Anterior cingulate cortex (tissue), 58 donors: Measurements from ENCODE around the gene CXXC5.

ENCODE experiments used
- DNase-seq, 58 donors: peaks; one replicate each; lab custom pipeline; 2025; lab: John Stamatoyannopoulos, UW

Gene CXXC5

DNA sequence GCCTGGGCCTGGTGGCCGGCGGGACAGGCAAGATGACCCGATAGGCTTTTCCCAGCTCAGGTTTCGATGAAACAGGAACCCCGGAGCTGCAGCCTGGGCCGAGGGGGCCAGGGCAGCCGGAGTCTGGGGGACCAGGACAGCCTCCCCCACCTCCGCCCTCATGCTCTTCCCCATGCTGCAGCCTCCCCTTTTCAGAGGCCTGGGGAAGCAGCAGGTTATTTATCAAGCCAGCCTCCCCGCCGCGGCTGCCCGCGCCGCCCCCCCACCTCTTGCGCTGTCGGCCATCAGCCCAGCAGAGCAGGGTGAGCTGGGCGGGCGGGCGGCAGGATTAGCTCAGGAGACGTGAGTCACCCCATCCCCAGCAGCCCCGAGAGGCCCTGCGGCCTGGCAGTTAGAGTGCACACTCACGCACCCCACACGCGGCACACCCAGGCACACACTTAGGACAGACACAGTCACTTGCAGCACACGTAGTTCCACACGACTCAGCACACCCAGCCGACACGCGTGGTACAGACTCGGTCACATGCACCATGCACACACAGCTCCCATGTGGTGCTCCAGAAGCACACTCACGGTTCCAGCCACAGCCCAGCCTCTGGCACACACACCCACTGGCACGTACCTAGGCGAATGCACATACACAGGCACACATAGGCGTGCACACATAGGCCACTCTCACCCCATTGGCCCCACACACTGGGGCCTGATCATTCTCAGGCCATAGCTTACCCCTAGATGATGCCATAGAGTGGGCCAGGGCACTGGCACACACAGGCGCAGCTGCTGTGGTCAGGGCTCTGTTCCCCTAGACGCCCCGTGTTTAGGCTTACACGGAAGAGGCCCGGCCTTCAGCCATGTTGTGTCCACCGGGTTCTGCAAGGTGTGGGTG is 13.0 kb downstream of the CXXC5 start:
- DNase-seq = peak in 52 of 58 donors; percentile 34 to 92 (median 73)

DNA sequence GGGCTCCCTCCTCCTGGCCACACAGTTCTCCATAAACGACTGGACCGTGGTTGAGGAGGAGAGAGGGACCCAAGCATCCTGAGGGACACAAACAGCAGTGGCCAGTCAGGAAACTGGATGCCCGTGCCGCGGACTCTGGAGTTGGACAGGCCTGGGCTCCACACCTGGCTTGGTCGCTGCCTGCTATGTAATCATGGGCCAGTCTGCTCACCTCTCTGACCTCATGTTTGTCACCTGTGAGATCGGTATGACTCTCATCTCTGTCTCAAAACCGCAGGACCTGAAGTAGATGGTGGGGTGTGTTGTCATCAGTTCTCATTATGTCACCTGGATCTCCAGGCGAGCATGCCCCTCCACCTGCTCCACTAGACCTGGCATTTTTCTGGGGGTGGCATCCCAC is 14.5 kb downstream of the CXXC5 start:
- no peak for DNase-seq

DNA sequence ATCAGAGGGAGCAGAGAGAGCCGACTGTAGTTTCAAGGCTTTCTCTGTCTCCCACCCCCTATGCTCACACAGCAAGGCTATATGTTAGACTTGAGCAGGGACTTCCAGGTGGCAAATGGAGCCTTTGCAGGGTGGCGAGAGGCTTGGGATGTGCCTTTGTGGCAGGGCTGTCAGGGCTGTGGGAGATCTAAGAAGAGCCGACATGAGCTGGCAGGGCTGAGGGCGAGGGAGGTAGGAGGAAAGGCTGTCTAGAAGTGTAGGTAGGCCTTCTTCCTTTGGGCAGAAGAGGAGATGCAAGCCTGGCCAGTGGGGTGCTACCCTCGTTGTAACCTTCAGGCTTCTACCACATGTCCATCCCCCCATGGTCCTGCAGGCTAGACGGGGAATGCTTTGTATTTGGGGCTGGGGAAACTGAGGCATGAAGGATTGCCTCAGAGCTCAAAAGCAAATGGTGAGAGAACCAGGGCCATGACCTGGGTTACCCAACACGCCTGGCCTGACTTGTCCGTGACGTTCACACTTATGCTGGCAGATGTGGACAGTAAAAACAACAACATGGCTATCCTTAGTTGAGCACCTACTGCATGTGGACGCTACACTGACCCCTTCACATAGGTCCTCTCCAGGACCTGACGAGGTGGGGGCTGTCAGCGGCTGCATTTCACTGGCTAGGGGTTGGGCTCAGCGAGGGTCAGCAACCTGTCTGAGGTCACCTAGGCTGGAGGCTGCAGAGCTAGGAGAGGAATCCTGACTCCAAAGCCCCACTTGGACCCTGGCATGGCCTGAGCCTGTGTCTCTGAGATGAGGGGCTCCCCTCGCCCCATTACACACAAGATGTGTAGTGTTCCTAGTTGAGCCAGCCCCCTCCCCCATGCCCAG is 15.3 kb downstream of the CXXC5 start:
- no peak for DNase-seq

DNA sequence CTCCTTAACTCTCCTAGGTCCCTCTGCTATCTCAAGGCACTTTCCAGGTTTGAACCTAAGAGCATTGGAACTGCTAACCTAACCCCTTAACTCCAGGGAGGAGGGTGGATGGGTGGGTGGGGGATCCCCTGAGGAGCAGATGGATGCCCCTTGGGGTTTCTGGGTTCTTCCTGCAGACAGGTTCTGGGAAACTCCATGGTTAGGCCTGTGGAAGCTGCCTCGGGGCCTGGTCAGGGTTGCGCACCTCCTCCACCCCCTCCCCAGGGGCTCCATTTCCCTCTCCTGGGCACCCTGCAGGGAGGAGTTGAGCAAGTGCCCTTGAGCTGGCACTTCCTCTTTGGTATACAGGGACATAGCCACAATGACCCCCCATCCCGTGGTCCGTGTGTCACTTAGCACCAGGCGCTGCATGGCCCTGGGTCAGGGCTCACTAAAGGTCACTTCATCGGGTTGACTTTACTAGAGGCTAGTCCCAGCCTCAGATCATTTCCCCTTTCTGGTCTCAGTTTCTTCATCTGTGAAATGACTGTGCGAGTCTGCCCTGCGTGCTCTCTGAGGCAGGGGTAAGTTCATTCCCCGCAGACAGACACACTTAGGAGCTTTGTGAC is 16.0 kb downstream of the CXXC5 start:
- peak in 4 of 58 donors; percentile 23 to 48 (median 38) for DNase-seq

DNA sequence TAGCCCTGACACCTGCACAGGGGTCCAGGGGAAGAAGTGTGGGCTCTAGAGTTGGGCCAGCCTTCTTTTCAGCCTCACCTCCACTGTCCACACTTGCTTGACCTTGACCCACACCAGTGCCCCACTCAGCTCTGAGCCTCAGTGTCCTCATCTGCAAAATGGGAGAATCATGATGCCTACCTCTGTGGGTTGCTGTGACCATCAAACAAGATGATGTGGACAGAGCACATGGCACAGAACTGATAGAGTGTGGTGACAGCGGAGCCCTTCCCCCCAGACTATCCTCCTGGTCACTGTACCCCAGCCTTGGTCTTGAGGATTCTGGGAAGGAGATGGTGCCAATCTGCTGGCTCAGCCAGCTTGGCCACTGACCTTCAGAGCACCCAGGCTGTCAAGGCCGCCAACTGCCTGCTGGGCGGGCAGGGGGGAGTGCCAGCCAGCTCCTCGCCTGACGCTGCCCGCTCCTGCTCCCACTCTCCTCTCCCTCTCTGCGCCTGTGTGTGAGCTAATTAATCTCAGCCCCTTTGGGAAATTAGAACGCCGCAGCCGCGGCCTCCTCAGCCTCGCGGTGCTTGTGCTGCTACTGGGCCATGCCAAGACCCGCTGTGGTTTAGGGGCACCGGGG is 16.7 kb downstream of the CXXC5 start:
- DNase-seq = peak in 41 of 58 donors; percentile 20 to 78 (median 51)

DNA sequence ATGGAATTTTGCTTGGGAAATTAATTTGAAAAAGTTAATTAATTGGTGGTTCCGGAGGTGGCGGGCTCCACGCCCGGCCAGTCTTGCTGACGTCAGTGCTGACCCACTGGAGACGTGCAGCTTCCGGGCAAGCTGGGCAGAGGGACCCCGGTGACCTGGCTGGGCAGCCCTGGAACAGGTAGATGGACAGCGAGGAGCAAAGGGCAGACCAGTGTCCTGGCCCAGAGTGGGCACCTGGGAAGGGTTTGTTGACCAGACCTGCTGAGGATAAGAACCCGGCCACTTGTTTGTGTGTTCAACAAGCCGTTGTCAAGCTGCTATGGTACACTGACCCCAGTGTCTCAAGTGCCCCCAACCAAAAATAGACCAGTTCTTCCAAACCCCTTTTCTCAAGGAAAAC is 17.5 kb downstream of the CXXC5 start:
- peak in 2 of 58 donors; percentile 24 to 25 for DNase-seq

DNA sequence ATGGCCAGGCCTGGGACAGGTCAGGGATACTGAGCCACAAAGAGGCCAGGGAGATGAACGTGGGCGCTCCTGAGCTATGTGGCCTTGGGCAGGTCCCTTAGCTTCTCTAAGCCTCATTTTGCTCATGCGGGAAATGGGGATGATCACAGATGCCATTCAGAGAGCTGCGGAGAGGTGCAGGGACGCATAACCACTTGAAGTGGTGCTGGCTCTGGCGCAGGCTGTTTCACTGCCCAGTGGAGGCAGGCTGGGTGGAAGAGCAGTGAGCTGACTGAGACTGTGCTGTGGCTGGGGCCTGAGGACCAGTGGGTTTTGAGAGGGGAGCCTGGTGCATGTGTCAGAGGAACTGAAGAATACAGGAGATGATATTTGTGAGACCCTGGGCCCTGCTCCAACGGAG is 18.4 kb downstream of the CXXC5 start:
- no peak for DNase-seq

DNA sequence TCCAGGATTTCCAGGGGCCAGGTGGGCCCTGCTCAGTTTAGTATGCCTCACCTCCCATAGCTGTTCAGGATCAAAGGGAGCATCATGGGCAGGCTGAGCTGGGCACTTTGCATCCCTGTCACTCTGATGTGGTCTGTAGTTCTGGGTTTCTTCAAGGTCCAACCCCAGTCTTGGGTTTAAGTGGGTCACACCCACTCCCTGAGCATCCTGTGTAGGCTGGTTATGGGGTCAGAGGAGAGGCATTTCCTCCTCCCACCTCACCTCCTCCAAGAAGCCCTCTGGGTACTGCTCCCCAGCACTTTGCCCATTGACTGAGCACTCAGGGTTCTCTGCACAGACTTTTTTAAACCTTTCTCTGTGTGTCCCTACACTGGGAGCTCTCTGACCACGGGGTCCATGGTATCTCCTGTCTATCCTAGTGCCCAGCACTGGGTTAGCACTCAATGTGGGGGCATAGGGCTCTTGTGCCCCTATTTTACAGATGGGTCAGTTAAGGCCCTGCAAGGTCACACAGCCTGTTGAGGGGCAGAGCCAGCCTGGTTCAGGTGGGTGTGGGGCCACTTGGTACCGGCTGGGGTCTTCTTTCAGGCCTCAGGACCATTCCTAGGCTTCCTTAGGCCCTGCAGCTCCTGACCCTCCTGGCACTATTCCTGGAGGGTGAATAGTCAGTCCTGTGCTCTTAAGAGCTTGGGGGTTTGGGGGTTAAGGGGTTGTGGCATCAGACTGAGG is 19.0 kb downstream of the CXXC5 start:
- no peak for DNase-seq

DNA sequence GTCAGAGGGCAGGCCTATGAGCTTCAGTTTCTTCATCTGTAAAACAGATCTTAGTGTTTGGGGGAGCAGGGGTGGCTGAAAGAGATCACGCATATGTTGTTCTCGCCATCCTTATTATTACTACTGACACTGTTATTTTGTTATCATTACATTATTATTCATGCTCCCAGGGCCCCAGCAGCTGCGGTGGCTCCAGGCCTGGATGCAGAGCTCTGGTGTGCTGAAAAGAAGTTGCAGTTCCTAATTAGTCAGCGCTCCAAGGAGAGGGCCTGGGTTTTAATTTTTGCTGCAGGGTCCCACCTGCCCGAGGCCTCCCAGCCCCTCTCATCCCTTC is 19.5 kb downstream of the CXXC5 start:
- peak in 1 of 58 donors; percentile 58 for DNase-seq

DNA sequence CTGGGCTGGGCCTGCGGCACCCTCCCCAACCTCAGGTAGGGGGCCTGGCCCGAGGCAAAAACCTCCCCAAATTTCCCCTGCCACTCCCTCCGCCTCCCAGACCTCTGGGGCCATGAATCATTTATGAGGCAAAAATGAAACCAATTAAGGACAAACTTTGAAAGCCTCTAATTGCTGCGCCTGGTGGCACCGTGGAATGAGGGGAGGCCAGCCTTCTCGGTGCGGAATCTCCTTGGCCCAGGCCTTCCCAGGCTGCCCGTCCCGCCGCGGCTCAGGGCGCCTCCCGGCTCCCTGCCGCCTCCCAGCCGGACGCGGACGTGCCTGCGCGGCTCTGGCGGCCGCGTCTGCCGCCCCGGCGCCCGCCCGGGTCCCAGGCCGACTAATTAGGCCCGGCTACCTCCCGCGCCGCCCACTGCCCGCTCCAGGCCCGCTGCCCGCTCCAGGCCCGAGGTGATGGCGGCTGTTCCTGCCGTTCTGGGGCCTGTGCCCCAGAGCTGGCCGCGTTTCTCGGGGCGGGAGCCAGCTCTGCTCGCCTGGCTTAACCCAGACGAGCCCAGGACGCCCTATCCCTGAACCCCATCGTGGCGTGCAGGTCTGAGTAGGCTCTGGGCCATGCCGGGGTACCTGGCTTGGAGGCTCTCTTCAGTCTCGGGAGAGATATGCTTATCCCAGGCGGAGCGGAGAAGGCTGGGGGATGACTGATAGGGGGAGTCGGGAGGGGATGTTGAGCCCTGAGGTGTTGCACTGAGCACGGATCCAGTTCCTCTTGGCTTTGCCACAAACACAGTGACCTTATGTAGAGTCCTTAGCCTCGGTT is 20.1 kb downstream of the CXXC5 start:
- DNase-seq = peak in 44 of 58 donors; percentile 30 to 83 (median 63)

DNA sequence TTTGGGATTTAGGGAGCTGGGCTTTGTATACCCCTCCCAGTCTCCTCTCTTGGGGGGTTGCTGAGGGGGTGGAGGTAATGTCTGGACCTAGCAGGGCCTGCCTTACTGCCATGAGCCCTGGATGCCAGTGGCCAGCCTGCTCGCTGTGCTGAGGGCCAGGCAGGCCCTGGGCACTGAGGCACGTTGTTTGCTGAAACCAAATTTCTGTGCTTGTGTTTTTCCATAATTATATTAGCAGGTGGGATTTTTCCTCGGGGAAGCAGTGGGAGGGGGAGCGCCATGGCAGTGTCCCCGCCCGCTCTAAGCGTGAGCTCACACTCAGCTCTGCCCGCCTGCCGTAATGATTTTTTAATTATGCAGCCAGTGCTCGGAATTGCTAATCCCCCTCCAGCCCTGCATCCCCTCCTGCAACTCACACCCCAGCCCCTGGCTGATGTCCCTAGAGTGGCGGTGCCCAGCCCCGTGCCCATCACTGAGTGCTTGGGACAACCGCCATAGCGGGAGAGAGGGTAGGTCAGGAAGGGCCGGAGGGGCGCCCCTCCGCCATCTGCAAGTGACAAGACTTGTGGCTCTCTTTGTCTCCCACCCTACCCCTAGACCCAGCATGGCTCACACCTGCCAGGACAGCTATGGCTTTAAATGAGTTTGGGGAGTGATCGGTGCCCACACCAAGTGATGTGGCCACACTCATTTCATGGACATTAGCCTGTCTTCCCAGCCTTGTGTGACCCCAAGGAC is 20.9 kb downstream of the CXXC5 start:
- peak in 4 of 58 donors; percentile 26 to 59 (median 34) for DNase-seq

DNA sequence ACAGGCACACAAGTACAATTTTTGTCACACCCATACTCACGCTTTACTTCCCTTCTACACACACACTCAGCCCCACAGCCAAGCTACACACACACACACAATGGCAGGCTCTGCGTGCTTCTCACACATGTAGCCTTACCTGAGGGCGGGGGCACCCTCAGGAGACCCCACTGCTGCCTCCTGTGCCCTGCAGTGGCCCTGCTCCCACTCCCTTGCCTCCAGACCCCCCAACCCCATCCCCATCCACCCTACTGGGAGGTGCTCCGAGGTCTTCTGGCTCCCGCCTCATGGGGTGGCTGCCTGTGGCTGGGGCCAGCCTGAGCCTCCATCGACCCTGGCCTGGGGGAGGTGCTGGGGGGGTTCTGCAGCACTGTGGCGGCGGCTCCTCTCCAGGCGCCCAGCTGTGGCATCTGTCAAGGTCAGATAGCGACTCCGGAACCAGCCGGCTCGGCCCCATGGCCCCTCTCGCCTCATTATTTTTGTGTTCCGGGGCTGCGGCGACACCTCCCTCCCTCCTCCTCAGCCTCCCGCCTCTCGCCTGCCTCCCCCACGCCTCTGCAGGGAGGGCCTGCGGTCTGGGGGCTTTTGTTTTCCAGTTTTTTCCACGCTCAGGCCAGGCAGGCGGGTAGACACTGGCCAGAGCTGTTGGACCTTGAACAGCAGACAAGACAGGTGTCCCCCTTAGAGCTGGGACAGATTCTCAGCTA is 21.7 kb downstream of the CXXC5 start:
- peak in 5 of 58 donors; percentile 15 to 38 (median 33) for DNase-seq

DNA sequence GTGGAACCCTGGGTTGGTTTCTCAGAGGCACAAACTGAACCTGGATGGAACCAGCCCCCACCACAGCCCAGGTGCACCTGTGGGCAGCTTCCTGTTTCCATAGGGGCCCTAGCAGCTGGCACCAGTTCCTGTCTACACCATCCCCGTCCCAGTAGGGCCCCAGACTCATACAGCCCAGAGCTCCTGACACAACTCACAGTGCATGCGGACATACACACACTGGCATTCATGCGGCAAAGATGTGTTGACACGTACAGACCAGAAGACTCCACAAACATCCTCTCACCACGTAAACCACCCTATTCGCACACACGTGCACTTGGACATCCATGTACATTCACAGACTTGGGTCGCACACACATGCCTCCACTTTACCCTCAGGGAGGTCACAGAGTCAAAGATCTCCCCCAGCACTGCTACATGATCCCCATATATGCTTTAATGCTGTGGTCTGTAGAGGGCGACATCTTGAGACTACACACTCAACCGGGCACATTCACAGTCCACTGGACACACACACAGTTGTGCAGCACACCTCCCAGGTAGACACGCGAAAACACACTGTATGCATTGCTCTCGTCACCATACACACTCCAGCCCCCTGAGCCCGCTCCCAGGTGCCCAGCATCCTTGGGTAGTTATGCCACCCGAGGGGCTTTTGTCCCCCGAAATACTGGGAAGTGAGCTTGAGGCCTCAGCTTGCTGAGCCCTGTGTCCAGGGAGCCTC is 22.4 kb downstream of the CXXC5 start:
- peak in 8 of 58 donors; percentile 27 to 72 (median 44) for DNase-seq

DNA sequence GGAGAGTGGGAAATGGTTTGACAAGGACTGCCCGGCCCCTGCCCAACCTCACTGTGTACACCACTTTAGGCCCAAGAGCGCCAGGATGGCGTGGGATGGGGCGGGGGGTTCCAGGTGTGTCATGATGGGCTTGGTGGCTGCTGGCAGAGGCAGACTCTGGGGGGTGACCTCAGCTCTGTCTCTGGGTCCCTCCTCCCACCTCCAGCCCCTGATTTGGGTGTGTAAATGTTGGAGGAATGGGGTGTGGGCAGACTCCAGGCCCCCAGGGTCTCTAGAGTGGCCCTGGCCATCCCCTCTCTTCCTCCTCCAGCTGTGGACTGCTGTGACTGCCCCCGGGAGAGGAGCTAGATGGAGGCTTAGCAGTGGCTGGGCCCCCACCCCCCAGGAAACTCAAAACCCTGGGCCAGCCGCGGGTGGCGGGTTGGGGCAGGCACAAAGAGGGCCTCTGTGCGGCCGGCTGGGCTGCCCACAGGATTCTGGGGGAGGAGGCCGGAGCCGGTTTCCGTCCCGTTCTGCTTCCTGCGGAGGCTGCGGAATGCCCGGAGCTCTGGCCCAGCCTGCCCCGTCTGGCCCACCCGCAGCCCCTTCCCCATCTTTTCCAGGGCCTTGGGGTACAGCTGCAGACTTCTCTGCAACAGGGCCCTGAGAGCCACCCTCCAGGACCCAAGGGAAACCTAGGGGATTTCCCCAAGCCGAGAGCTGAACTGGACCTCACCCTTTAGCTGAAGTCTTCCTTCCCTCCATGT is 23.1 kb downstream of the CXXC5 start:
- peak in 54 of 58 donors; percentile 23 to 92 (median 72) for DNase-seq

DNA sequence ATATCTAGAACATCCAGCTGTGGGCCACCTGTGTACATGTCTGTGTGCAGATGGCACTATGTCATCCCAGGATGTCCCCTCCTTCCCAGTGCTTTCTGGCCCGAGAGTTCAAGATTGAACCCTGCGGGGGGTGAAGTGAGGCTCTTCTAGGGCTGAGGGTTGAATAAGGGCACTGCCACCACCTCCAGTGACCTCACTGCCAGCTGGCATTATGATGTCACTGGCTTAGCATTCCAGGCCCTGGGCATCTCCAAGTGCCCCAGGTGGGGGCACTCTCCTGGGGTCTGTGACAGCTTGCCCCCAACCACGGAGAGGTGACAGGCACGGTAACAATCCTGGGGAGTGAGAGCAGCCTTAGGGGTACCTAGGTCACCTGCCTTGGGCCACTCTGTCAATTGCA is 27.1 kb downstream of the CXXC5 start:
- peak in 3 of 58 donors; percentile 20 to 51 (median 36) for DNase-seq

DNA sequence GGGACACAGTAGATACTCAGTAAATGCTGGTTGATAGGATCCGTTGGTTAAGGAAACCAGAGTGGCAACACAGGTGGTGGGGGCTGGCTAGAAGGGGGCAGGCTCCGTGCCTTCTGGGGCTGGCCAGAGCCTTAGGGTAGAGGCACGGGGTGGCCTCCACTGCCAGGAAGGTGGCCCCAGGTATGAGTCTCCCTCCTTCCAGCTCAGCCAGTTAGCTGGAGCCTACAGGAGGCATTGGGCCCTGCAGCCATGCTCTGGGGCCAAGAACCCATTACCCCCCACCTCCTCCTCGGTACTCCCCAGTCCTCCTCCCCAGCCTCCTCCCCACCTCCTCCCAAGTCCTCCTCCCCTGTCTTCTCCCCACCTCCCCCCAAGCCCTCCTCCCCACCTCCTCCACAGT is 27.7 kb downstream of the CXXC5 start:
- no peak for DNase-seq
